Natural killer cell (primary cell): ENCODE measurements around the gene QRFP. TPM values are rescaled to one million over a fixed set of nuclear protein-coding genes. Genes with fewer than 3 reads are reported as not detected.
"Not testable (repeated sequence)": the region's sequence is repeated elsewhere in the genome, so short reads cannot be mapped to it uniquely, and the experiment has no call there.

Experiments
- ATAC-seq, 3 donors: fragments of 150-1000 bp in 2 of 3; fragments of 200-7000 bp in 1 of 3; cut with Tn5 transposase; 1 replicate in 1 of 3; 2 replicates in 2 of 3; pipeline ENCODE4 v1.10.0; 2021; ENCODE audit warnings: mild to moderate bottlenecking in 2 of 3, moderate library complexity in 2 of 3
- DNase-seq, 2 donors: peaks; one replicate each; pipeline versions ENCODE4 v3.0.0 to v3.0.0-alpha.2; 2013 to 2021; ENCODE audit warnings: mixed read lengths in 1 of 2
- H3K27ac ChIP-seq: one replicate; pipeline ENCODE4 v1.5.1; 2013; ENCODE audit warnings: mild to moderate bottlenecking, low read length
- H3K27me3 ChIP-seq: one replicate; pipeline ENCODE4 v1.6.1; 2013; ENCODE audit warnings: low read length; ENCODE audit not compliant: control insufficient read depth, insufficient read depth
- H3K36me3 ChIP-seq: one replicate; pipeline ENCODE4 v1.6.1; 2013; ENCODE audit warnings: low read length; ENCODE audit not compliant: control insufficient read depth, insufficient read depth
- H3K4me1 ChIP-seq: one replicate; pipeline ENCODE4 v1.6.1; 2013; ENCODE audit warnings: low read length; ENCODE audit not compliant: control insufficient read depth, insufficient read depth
- H3K4me3 ChIP-seq: one replicate; pipeline ENCODE4 v1.5.1; 2013; ENCODE audit warnings: low read length
- H3K9me3 ChIP-seq: one replicate; pipeline ENCODE4 v1.6.1; 2013; ENCODE audit warnings: low read length; ENCODE audit not compliant: control insufficient read depth, insufficient read depth
- H3K27ac Mint-ChIP-seq, 2 donors: one replicate each; pipeline ENCODE4 v1.8.0; 2022; ENCODE audit warnings: mild to moderate bottlenecking in 2 of 2, mixed read lengths in 2 of 2, moderate library complexity in 1 of 2
- H3K27me3 Mint-ChIP-seq, 2 donors: one replicate each; pipeline ENCODE4 v1.8.0; 2022; ENCODE audit warnings: low read depth in 2 of 2, mixed read lengths in 2 of 2
- H3K36me3 Mint-ChIP-seq: one replicate; pipeline ENCODE4 v1.8.0; 2022; ENCODE audit warnings: mixed read lengths
- H3K4me1 Mint-ChIP-seq, 2 donors: one replicate each; pipeline ENCODE4 v1.8.0; 2022; ENCODE audit warnings: mixed read lengths in 2 of 2
- H3K4me3 Mint-ChIP-seq: one replicate; pipeline ENCODE4 v1.8.0; 2022; ENCODE audit warnings: mild to moderate bottlenecking, moderate library complexity, mixed read lengths
- H3K9me3 Mint-ChIP-seq, 2 donors: one replicate each; pipeline ENCODE4 v1.8.0; 2022; ENCODE audit warnings: mixed read lengths in 2 of 2
- WGBS: methylation state at CpG from one replicate; pipeline ENCODE4 v1.1.7; 2013; ENCODE audit warnings: missing lambda C conversion rate; ENCODE audit not compliant: insufficient coverage; 5-methylcytosine and 5-hydroxymethylcytosine counted together
- intact Hi-C: fragments of 100-400 bp; cut with micrococcal nuclease; formaldehyde crosslinking; loops from one replicate; pipeline ENCODE4 v1.14.2; 2022
- total RNA-seq, 4 donors: library from RNA; stranded (reverse); fragments of 120-200 nt in 1 of 4; gene quantifications; one replicate each; pipeline versions ENCODE4 v1.2.3 to v1.2.4, GENCODE V29; 2013 to 2022
- TF ChIP-seq, protein P1 (sequence below): fragments of 200-600 bp; IDR thresholded peaks from one replicate; pipeline ENCODE4 v1.8.0; 2022; ENCODE audit warnings: antibody characterized with exemption

QRFP gene
- total RNA-seq, 3 donors from 2014 or later (not counting 1 experiment from before 2014, with no cell fraction given), result not detected

DNA sequence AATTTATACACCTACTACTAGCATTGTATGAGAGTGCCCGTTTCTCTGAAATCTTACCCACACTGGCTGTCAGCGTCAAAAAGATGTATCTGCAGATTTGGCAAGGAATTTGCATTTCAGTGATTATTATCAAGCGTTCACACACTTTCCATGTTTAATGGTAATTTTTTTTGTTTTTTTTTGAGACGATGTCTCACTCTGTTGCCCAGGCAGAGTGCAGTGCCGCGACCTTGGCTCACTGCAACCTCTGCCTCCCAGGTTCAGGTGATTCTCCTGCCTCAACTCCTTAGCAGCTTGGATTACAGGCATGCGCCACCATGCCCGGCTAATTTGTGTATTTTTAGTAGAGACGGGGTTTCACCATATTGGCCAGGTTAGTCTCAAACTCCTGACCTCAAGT, 47.3 kb downstream of the QRFP start:
- Mint-ChIP-seq H3K36me3 (no peaks in the 10 kb centered on the region), H3K4me1 (peaks cover 8 to 17% of the 10 kb centered on the region in 2 donors), H3K9me3 (no peaks in the 10 kb centered on the region), H3K4me3 (no peak overlapping the region), H3K27ac (no peak overlapping the region), H3K27me3 (no peaks in the 10 kb centered on the region)
- Histone ChIP-seq H3K36me3 (peaks cover 3% of the 10 kb centered on the region), H3K27me3 (no peaks in the 10 kb centered on the region), H3K4me3 (no peak overlapping the region), H3K9me3 (no peaks in the 10 kb centered on the region), H3K27ac (no peak overlapping the region), H3K4me1 (no peaks in the 10 kb centered on the region)
- WGBS, result 96% methylated on average over 9 of the region's 9 CpGs
- DNase-seq, result no peak
- intact Hi-C loops, result no loop called here
- no peak for ATAC-seq
- TF ChIP-seq, protein P1, sequence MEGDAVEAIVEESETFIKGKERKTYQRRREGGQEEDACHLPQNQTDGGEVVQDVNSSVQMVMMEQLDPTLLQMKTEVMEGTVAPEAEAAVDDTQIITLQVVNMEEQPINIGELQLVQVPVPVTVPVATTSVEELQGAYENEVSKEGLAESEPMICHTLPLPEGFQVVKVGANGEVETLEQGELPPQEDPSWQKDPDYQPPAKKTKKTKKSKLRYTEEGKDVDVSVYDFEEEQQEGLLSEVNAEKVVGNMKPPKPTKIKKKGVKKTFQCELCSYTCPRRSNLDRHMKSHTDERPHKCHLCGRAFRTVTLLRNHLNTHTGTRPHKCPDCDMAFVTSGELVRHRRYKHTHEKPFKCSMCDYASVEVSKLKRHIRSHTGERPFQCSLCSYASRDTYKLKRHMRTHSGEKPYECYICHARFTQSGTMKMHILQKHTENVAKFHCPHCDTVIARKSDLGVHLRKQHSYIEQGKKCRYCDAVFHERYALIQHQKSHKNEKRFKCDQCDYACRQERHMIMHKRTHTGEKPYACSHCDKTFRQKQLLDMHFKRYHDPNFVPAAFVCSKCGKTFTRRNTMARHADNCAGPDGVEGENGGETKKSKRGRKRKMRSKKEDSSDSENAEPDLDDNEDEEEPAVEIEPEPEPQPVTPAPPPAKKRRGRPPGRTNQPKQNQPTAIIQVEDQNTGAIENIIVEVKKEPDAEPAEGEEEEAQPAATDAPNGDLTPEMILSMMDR, result no peak

DNA sequence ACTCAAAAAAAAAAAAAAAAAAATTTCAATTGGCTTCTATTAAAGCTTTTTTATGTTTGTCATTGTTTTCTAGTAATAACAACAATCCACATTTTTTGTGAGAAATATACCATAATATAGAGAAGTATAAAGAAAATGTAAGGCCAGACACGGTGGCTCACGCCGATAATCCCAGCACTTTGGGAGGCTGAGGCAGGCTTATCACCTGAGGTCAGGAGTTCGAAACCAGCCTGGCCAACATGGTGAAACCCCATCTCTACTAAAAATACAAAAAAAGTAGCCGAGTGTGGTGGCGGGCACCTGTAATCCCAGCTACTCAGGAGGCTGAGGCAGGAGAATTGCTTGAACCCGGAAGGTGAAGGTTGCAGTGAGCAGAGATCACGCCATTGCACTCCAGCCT, 48.1 kb downstream of the QRFP start:
- over 99% methylated on average over 7 of the region's 8 CpGs for WGBS
- H3K4me3 Mint-ChIP-seq, H3K9me3 ChIP-seq, H3K27me3 ChIP-seq, H3K9me3 Mint-ChIP-seq, DNase-seq, H3K4me3 ChIP-seq, H3K27me3 Mint-ChIP-seq, ATAC-seq, H3K27ac Mint-ChIP-seq, intact Hi-C loops, H3K4me1 ChIP-seq, H3K36me3 Mint-ChIP-seq, H3K36me3 ChIP-seq, H3K27ac ChIP-seq: not testable (repeated sequence)
- peaks cover 17 to 25% of the 10 kb centered on the region in 2 donors for H3K4me1 Mint-ChIP-seq

DNA sequence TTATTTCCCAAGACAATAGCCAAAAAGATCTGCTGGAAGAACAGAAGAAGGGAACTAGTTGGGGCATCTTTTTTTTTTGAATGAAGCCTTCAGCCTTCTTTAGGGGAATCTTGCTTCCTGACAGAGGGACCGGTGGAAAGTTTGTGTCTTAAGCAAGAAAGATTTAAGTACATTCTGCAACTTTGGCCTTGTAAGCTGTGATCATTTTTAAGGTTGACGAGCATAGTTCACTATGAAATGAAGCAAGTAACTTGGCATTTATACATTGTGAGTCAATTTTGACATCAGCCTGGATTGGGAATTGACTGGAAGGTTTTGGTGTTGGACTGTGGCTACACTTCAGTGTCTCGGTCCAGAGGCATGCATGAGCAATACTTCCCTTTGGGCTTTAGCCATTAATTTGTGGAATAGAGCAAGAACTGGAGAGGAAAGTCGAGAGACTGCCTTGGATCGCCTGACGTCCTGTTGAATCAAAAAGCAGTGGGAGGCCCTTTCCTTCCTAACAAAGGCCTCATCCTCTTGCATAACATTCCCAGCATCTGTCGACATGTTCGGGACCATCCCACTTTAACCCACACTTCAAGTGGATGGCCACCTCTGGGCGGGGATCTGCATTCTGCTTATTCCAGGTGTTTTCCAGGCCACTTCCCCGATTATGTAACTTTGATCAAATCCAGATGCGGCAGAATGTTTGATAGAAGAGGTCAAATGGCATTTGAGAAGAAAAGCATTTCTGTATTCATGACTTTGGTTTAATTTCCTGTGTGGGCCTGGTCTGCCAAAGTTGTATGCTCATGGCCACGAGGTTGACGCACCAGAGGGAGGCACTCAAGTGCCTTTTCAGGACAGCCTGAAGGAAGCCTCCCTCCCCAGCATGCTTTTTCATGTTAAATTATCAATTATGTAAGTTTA, 49.0 kb downstream of the QRFP start:
- H3K4me1 Mint-ChIP-seq, result peaks cover 25 to 33% of the 10 kb centered on the region in 2 donors
- ATAC-seq, result no peak
- no peaks in the 10 kb centered on the region for H3K9me3 Mint-ChIP-seq
- Histone ChIP-seq H3K4me1 (no peaks in the 10 kb centered on the region), H3K27me3 (no peaks in the 10 kb centered on the region), H3K9me3 (no peaks in the 10 kb centered on the region), H3K36me3 (no peaks in the 10 kb centered on the region), H3K4me3 (no peak overlapping the region), H3K27ac (no peak overlapping the region)
- H3K36me3 Mint-ChIP-seq, result no peaks in the 10 kb centered on the region
- no peak overlapping the region for H3K4me3 Mint-ChIP-seq
- WGBS, result 92% methylated on average over 13 of the region's 13 CpGs
- no peak for DNase-seq
- TF ChIP-seq, protein P1, result no peak
- H3K27ac Mint-ChIP-seq, result no peak overlapping the region
- no peaks in the 10 kb centered on the region for H3K27me3 Mint-ChIP-seq
- intact Hi-C loops, result no loop called here

DNA sequence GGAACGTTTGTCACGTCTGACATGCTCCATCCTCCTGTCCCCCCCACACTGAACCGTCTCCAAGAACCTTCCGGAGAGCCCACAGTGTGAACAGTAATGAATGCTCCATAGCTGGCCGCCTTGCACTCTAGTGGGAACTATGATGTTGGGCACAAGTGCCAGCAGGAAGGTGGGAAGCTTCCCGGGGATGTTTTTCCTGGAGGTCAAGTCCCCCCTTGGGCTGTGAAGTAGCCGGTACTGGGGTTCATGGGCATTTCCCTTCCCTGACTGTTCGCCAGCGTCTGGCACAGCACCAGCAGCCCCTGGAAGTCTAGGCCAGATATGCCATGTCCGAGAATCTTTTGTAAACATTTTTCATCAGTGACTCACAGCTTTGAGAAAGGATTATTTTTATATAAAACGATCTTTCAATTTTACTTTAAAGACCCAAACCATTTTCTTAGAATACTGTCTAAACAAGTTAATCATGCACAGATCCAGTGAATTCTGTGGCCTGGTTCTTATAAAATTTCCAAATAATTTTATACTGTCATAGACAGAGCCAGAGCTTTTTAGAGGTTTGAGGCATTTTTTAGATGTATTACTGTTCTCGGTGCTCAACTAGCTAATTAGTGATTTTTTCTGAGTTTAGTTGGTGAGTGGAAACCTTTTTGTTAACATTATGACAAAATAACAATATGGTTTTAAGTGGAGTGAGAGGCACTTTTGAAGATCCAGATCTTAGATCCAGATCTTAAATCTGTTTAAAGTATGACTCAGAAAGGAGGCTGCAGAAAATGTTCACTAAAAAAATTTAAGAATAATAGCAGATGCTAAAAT, 49.9 kb downstream of the QRFP start:
- no peak overlapping the region for H3K4me3 ChIP-seq
- Mint-ChIP-seq H3K9me3 (no peaks in the 10 kb centered on the region), H3K27me3 (no peaks in the 10 kb centered on the region), H3K36me3 (no peaks in the 10 kb centered on the region), H3K27ac (no peak overlapping the region), H3K4me1 (peaks cover 29 to 41% of the 10 kb centered on the region in 2 donors), H3K4me3 (no peak overlapping the region)
- H3K4me1 ChIP-seq, result no peaks in the 10 kb centered on the region
- no peak overlapping the region for H3K27ac ChIP-seq
- TF ChIP-seq, protein P1, result no peak
- ATAC-seq, result no peak
- 96% methylated on average over 10 of the region's 12 CpGs for WGBS
- DNase-seq, result no peak
- H3K9me3 ChIP-seq, result no peaks in the 10 kb centered on the region
- no peaks in the 10 kb centered on the region for H3K27me3 ChIP-seq
- H3K36me3 ChIP-seq, result no peaks in the 10 kb centered on the region
- intact Hi-C loops, result no loop called here
